ENCODE data around the gene PIP4K2B. TPM values are rescaled to one million over a fixed set of nuclear protein-coding genes. Genes with fewer than 3 reads are reported as not detected.
A peak's percentile ranks its signal among the peaks of the same experiment; 100 is the strongest.

Gene PIP4K2B
- total and polyA plus RNA-seq, 9 of the 15 experiments (the other 6 are each of a cell fraction or from before 2014, with no cell fraction given): 3.7 to 29.9 (median 23.0) TPM

DNA sequence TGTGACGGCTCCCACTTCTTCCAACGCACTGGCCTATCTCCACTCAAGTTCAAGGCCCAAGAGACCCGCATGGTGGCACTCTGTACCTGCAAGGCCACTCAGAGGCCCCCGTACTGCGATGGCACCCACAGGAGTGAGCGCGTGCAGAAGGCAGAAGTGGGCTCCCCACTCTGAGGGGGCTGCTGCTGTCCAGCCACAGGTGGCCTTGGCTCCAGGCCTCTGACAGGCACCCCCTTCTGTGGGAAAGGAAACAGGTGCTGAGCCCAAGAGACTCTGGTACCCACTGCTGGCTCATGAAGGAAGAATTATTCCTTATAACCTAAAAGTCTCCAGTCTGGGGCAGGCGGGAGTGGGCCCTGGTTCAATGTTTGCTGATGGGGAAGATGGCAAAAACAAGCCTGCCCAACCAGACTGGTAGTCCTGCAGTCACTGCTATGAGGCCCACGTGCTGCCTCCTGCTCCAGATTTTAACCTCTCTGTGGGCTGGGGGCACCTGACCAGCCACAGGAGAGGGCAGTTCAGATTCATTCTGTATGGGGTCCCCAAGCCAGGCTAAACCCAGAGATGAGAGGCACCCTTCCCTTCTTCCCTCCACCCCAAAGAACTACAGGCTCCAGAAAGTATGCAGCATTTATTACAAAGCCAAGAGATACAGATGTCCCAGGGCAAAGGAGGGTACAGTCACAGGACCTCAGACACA, 65.9 kb downstream of the PIP4K2B start (continued):
- TF ChIP-seq, protein P1, sequence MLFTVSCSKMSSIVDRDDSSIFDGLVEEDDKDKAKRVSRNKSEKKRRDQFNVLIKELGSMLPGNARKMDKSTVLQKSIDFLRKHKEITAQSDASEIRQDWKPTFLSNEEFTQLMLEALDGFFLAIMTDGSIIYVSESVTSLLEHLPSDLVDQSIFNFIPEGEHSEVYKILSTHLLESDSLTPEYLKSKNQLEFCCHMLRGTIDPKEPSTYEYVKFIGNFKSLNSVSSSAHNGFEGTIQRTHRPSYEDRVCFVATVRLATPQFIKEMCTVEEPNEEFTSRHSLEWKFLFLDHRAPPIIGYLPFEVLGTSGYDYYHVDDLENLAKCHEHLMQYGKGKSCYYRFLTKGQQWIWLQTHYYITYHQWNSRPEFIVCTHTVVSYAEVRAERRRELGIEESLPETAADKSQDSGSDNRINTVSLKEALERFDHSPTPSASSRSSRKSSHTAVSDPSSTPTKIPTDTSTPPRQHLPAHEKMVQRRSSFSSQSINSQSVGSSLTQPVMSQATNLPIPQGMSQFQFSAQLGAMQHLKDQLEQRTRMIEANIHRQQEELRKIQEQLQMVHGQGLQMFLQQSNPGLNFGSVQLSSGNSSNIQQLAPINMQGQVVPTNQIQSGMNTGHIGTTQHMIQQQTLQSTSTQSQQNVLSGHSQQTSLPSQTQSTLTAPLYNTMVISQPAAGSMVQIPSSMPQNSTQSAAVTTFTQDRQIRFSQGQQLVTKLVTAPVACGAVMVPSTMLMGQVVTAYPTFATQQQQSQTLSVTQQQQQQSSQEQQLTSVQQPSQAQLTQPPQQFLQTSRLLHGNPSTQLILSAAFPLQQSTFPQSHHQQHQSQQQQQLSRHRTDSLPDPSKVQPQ (CRISPR knock-in tag; IDR thresholded peaks at IDR 0.05; ENCODE audit: borderline replicate concordance): no peak
- no peak for TF ChIP-seq ZNF165 (CRISPR knock-in tag; IDR thresholded peaks at IDR 0.05; ENCODE audit: borderline replicate concordance)

DNA sequence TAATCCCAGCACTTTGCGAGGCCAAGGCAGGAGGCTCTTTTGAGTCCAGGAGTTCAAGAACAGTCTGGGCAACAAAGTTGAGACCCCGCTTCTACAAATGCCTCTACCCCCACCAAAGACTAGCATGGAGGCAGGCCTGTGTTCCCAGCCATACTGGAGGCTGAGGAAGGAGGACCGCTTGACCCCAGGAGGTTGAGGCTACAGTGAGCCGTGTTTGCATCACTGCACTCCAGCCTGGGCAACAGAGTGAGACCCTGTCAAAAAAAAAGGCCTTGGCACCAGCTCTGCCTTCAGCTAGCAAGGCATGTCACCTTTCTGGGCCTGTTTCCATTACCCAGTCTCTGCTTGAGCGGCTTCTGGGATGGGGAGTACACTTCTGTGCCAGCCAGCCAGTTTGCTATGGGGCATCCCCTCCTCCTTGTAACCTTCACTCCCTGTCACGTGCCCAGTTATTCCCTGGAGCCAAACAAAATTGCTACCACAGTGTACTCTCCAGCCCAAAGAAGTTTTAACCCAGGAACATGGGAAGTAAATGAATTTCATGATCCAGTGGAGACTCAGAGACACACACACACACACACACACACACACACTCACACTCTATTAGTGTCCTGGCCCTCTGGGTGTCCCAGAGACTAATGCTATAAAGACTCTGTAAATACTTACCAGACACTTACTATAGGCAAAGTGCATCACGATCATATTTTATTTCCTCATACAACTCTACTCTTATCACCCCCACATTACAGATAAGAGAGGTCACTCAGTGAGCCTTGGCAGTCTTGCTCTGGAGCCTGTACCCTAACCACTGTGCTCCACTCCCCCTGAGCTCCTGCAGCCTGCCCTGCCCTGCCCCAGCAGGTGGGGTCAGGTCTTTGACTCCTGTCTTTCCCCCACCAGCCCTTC, 66.7 kb downstream of the PIP4K2B start:
- ChIA-PET POLR2A (interaction anchor here (0.6 to 1.2 kb wide), 3 partner anchors 12 to 298 kb away, joined by 3 read pairs; no protein-coding TSS in a partner anchor), CTCF (ENCODE audit: low intra/inter-chr PET ratio) (interaction anchor here (1.1 kb wide), 1 partner anchor 56 kb away, joined by 3 read pairs; no protein-coding TSS in a partner anchor)
- peak overlapping the region in 1 of 2 experiments; percentile 96; a peak in 2 of 4 replicates for H3K9ac ChIP-seq (ENCODE audit: insufficient read depth in 1 of 2, low read depth in 2 of 2, low read length in 2 of 2)
- no peak for FAIRE-seq
- intact Hi-C loops (cut with micrococcal nuclease): no loop called here
- 0 out of 2 replicates have a peak, but pooled peaks cover 3% of the 10 kb centered on the region for H4K20me1 ChIP-seq (replicated peaks; ENCODE audit: control insufficient read depth, insufficient read depth, low read length)
- peaks cover 24% of the 10 kb centered on the region for H3K79me2 ChIP-seq (ENCODE audit: control insufficient read depth, insufficient read depth, low read length)
- no peak for DNase-seq (ENCODE audit: extremely low read depth in 1 of 4, low spot score in 3 of 4)
- H3K9me1 ChIP-seq (ENCODE audit: control insufficient read depth, insufficient read depth, low read length): peaks cover 3% of the 10 kb centered on the region
- H3K4me2 ChIP-seq (ENCODE audit: insufficient read depth, low read length): no peak overlapping the region
- 0 out of 2 replicates have a peak overlapping the region, but pooled peaks have one; percentile 2 for H3K4me3 ChIP-seq
- ATAC-seq: no peak
- peaks cover 42 to 76% of the 10 kb centered on the region in 2 experiments for H3K4me1 ChIP-seq (replicated peaks in 1 of 2; ENCODE audit: control insufficient read depth in 2 of 2, insufficient read depth in 2 of 2, low read length in 2 of 2)
- TF ChIP-seq NR2C2 (CRISPR knock-in tag; IDR thresholded peaks at IDR 0.05) (no peak), NR2C2 (tag; IDR thresholded peaks at IDR 0.05) (0 out of 2 replicates have a peak, but pooled peaks have one; percentile 13), NR1H2 (CRISPR knock-in tag; IDR thresholded peaks at IDR 0.05) (no peak)
- no peak overlapping the region for H3K27ac ChIP-seq (ENCODE audit: extremely low read depth, low read depth, low read length)
- WGBS (ENCODE audit: insufficient coverage, low coverage, missing lambda C conversion rate): 89% methylated on average over 7 of the region's 7 CpGs
- in situ Hi-C loops (cut with MboI): loop anchor here (5.0 kb wide), 1 partner anchor 55 kb away; no protein-coding TSS in a partner anchor
- H3K9me3 ChIP-seq (replicated peaks; ENCODE audit: control insufficient read depth, insufficient read depth, low read depth, low read length): no peaks in the 10 kb centered on the region
- H3K27me3 ChIP-seq (ENCODE audit: control insufficient read depth in 2 of 2, insufficient read depth in 2 of 2, low read length in 2 of 2): no peaks in the 10 kb centered on the region
- no peak overlapping the region for H2AFZ ChIP-seq (ENCODE audit: low read depth, low read length)
- BruUV-seq (replicated peaks): no TSS peak
- H3K36me3 ChIP-seq (ENCODE audit: control insufficient read depth, insufficient read depth, low read length): peaks cover 54% of the 10 kb centered on the region; the same call in 2 of the 3 replicates
